Neuronal stem cell (in vitro differentiated cells): ENCODE data around the gene BCR.

Experiments used
- DNase-seq: peaks from one replicate; pipeline ENCODE4 v3.0.0-alpha.2; 2013; ENCODE audit warnings: low spot score
- H2AFZ ChIP-seq: one replicate; pipeline ENCODE4 v1.6.1; 2013; ENCODE audit warnings: mild to moderate bottlenecking, low read length, inconsistent platforms
- H2AK5ac ChIP-seq: 2 replicates; pipeline ENCODE4 v1.6.1; 2013; ENCODE audit warnings: low read depth, mild to moderate bottlenecking, inconsistent platforms, low read length, moderate library complexity, mixed read lengths
- H2BK120ac ChIP-seq: 2 replicates; pipeline ENCODE4 v1.6.1; 2013; ENCODE audit warnings: low read depth, mild to moderate bottlenecking, inconsistent platforms, low read length, moderate library complexity, mixed read lengths
- H2BK12ac ChIP-seq: one replicate; pipeline ENCODE4 v1.6.1; 2013; ENCODE audit warnings: low read length, inconsistent platforms
- H2BK15ac ChIP-seq: 2 replicates; pipeline ENCODE4 v1.6.1; 2013; ENCODE audit warnings: mild to moderate bottlenecking, low read length, inconsistent platforms, mixed read lengths
- H2BK5ac ChIP-seq: one replicate; pipeline ENCODE4 v1.6.1; 2013; ENCODE audit warnings: inconsistent platforms, mild to moderate bottlenecking, low read length, moderate library complexity
- H3K14ac ChIP-seq: one replicate; pipeline ENCODE4 v1.6.1; 2013; ENCODE audit warnings: low read length, inconsistent platforms
- H3K18ac ChIP-seq: 2 replicates; pipeline ENCODE4 v1.6.1; 2013; ENCODE audit warnings: low read length, inconsistent platforms
- H3K23ac ChIP-seq: 2 replicates; pipeline ENCODE4 v1.6.1; 2013; ENCODE audit warnings: low read depth, mild to moderate bottlenecking, mixed read lengths, low read length, inconsistent platforms; ENCODE audit not compliant: poor library complexity
- H3K27ac ChIP-seq: replicated peaks from 3 replicates; pipeline ENCODE4 v1.5.1; 2013; ENCODE audit warnings: low read length, inconsistent platforms
- H3K27me3 ChIP-seq, 3 experiments: 2 replicates each; pipeline ENCODE4 v1.6.1; 2013; ENCODE audit warnings: low read length in 3 of 3, mild to moderate bottlenecking in 2 of 3, inconsistent platforms in 1 of 3, low read depth in 1 of 3, mixed read lengths in 1 of 3, moderate library complexity in 1 of 3; ENCODE audit not compliant: control insufficient read depth in 3 of 3, insufficient read depth in 3 of 3
- H3K36me3 ChIP-seq, 2 donors: replicated peaks in 1 of 2; 2 replicates each; pipeline ENCODE4 v1.6.1; 2013; ENCODE audit warnings: low read length in 2 of 2; ENCODE audit not compliant: control insufficient read depth in 2 of 2, insufficient read depth in 2 of 2
- H3K4ac ChIP-seq: 2 replicates; pipeline ENCODE4 v1.6.1; 2013; ENCODE audit warnings: inconsistent platforms, mild to moderate bottlenecking, low read length, moderate library complexity
- H3K4me1 ChIP-seq, 2 donors: 1 replicate in 1 of 2; 2 replicates in 1 of 2; pipeline ENCODE4 v1.6.1; 2013; ENCODE audit warnings: low read length in 2 of 2, low read depth in 1 of 2; ENCODE audit not compliant: control insufficient read depth in 2 of 2, insufficient read depth in 1 of 2
- H3K4me2 ChIP-seq: one replicate; pipeline ENCODE4 v1.6.1; 2013; ENCODE audit warnings: mild to moderate bottlenecking, low read length, inconsistent platforms; ENCODE audit not compliant: insufficient read depth, poor library complexity, severe bottlenecking
- H3K4me3 ChIP-seq, 2 donors: 2 replicates each; pipeline ENCODE4 v1.5.1; 2013; ENCODE audit warnings: low read length in 2 of 2, mild to moderate bottlenecking in 2 of 2, inconsistent platforms in 1 of 2, moderate library complexity in 1 of 2
- H3K79me1 ChIP-seq: one replicate; pipeline ENCODE4 v1.6.1; 2013; ENCODE audit warnings: low read depth, mild to moderate bottlenecking, inconsistent platforms, low read length, moderate library complexity
- H3K9ac ChIP-seq: one replicate; pipeline ENCODE4 v1.6.1; 2013; ENCODE audit warnings: mild to moderate bottlenecking, low read depth, low read length, inconsistent platforms; ENCODE audit not compliant: poor library complexity
- H3K9me3 ChIP-seq, 2 donors: replicated peaks in 1 of 2; 2 replicates each; pipeline versions ENCODE3 to v1.6.1; 2013; ENCODE audit warnings: low read length in 2 of 2, mild to moderate bottlenecking in 2 of 2, inconsistent platforms in 1 of 2, low read depth in 1 of 2, mixed read lengths in 1 of 2, moderate library complexity in 1 of 2; ENCODE audit not compliant: control insufficient read depth in 2 of 2, insufficient read depth in 1 of 2
- H4K8ac ChIP-seq: one replicate; pipeline ENCODE4 v1.6.1; 2013; ENCODE audit warnings: low read depth, mild to moderate bottlenecking, inconsistent platforms, low read length, moderate library complexity
- H4K91ac ChIP-seq: one replicate; pipeline ENCODE4 v1.6.1; 2013; ENCODE audit warnings: low read length, low read depth, mild to moderate bottlenecking, inconsistent platforms; ENCODE audit not compliant: poor library complexity
- WGBS, 2 donors: extraction: QIAGEN DNeasy Blood & Tissue Kit; methylation state at CpG; one replicate each; pipeline ENCODE4 v1.1.7; 2013; ENCODE audit warnings: missing lambda C conversion rate in 2 of 2, mixed read lengths in 1 of 2; ENCODE audit not compliant: insufficient read length in 2 of 2, insufficient replicate concordance in 1 of 2; ENCODE audit errors: extremely low coverage in 2 of 2; 5-methylcytosine and 5-hydroxymethylcytosine counted together

The BCR gene

DNA sequence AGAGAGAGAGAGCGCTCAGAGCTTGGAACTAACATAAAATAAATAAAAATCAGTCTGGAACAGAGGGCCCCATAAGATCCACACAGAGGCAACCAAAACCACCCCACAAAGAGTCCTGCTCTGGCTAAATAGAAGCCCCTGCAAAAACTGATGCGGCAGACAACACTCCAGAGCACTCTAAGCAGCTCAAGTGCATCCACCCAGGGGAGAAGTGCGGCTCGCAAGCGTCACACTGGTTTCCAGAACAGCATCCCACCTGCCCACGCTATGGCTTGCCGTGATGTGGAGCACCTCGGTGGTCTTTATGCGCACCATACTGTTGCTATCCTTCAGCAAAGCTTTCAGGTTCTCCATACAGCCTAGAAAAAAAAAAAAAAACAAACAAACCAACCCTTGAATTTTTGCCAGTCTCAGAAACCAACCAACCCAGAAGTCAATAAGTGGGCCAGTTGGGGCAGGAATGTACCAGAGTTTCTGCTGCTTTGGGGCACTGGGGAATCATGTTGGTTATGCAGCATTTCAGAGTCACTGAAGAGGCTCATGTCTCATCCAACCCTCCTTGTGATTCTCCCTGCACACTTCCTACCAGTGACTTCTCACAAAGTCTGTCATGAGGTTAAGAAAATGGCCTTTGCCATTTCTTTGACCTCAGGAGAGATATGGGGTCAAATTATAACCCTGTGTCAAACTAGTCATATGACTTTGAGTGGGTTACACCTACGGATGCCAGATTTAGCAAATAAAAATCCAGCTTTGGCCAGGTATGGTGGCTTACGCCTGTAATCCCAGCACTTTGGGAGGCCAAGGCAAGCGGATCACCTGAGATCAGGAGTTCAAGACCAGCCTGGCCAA is 41.5 kb upstream of the BCR start:
- no peak overlapping the region for H2BK15ac ChIP-seq

DNA sequence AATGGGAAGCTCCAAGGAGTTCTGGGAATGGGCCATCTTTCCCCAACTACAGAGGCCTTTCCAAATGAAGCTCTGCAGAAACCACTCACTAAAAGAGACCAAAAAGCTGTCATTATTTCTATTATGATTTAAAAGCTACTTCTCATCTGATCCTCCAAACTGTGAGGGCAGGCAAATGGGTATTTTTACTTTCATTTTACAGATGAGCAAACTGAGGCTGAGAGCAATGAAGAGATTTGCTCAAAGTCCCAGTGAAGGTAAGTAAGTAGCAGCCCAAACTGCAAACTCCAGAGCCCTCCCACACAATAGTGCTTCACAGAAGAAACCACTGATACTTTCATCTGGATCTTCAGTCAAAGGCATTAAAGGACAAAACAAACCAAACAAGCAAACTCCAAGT is 39.9 kb upstream of the BCR start:
- Histone ChIP-seq H2BK5ac (no peak overlapping the region), H3K23ac (no peak overlapping the region), H3K4me3 (no peak overlapping the region), H3K9ac (no peak overlapping the region), H3K4me1 (peaks cover 12 to 24% of the 10 kb centered on the region in 2 donors), H3K4ac (no peak overlapping the region), H2BK12ac (no peak overlapping the region), H3K14ac (no peak overlapping the region), H2AFZ (no peak overlapping the region), H3K9me3 (no peaks in the 10 kb centered on the region), H2BK15ac (no peak overlapping the region), H2AK5ac (no peak overlapping the region), H3K4me2 (no peak overlapping the region), H3K79me1 (no peaks in the 10 kb centered on the region), H3K27me3 (no peaks in the 10 kb centered on the region), H2BK120ac (no peak overlapping the region), H3K18ac (no peak overlapping the region), H3K27ac (no peak overlapping the region), H4K8ac (no peak overlapping the region), H3K36me3 (no peaks in the 10 kb centered on the region), H4K91ac (no peak overlapping the region)
- DNase-seq: no peak

More for the DNA sequence above, 41.5 kb upstream of the BCR start:
- Histone ChIP-seq H3K4me2 (no peak overlapping the region), H2BK5ac (no peak overlapping the region), H3K18ac (no peak overlapping the region), H3K27ac (no peak overlapping the region), H3K4me3 (no peak overlapping the region), H4K91ac (no peak overlapping the region), H2AFZ (no peak overlapping the region), H3K27me3 (no peaks in the 10 kb centered on the region), H3K79me1 (no peaks in the 10 kb centered on the region), H2AK5ac (no peak overlapping the region), H4K8ac (no peak overlapping the region), H3K4ac (no peak overlapping the region), H3K36me3 (no peaks in the 10 kb centered on the region), H3K14ac (no peak overlapping the region), H3K4me1 (peaks cover 9 to 20% of the 10 kb centered on the region in 2 donors), H2BK120ac (no peak overlapping the region), H3K23ac (no peak overlapping the region), H2BK12ac (no peak overlapping the region), H3K9ac (no peak overlapping the region), H3K9me3 (no peaks in the 10 kb centered on the region)
- WGBS, 2 donors: no CpG with 5 or more reads among the region's 12 CpGs
- no peak for DNase-seq

DNA sequence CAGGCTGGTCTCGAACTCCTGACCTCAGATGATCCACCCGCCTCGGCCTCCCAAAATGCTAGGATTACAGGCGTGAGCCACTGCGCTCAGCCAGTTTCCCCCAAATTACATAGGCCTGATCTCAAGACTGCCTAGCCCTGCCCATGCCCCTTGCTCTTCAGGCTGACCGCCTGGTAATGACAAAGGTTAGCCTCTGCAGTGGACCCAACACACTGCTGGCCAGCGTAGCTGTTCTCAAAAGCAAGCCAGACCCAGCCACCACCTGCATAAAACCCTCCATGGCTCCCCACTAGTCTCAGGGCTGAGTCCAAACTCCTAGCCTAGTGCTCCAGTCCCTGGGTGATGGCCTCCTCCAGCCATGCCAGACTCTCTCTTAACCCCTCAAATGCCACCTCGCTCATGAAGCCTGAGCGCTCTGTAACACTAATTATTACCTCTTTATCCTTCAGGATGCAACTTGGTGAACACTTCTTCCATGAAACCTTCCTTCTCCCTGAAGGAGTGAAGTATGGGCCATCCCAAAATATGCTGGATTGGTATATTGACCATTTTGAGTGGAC is 37.7 kb upstream of the BCR start:
- no peak overlapping the region for H2BK120ac ChIP-seq
- no peaks in the 10 kb centered on the region for H3K27me3 ChIP-seq
- no peak overlapping the region for H2BK15ac ChIP-seq
- H3K9ac ChIP-seq: no peak overlapping the region
- no peaks in the 10 kb centered on the region for H3K9me3 ChIP-seq
- peaks cover 20 to 22% of the 10 kb centered on the region in 2 donors for H3K4me1 ChIP-seq
- peak overlapping the region; percentile 85 for H2AK5ac ChIP-seq
- no peak overlapping the region for H3K27ac ChIP-seq
- DNase-seq: no peak
- H3K18ac ChIP-seq: peak overlapping the region; percentile 13
- H4K91ac ChIP-seq: no peak overlapping the region
- H2BK12ac ChIP-seq: no peak overlapping the region
- H3K4me3 ChIP-seq: no peak overlapping the region
- H2AFZ ChIP-seq: peak overlapping the region; percentile 91
- no peak overlapping the region for H3K4ac ChIP-seq
- H3K23ac ChIP-seq: no peak overlapping the region
- no peak overlapping the region for H2BK5ac ChIP-seq
- WGBS, 2 donors: no CpG with 5 or more reads among the region's 9 CpGs
- no peak overlapping the region for H4K8ac ChIP-seq
- H3K4me2 ChIP-seq: no peak overlapping the region
- no peaks in the 10 kb centered on the region for H3K79me1 ChIP-seq
- peaks cover 0 to 8% of the 10 kb centered on the region in 2 donors for H3K36me3 ChIP-seq
- H3K14ac ChIP-seq: no peak overlapping the region

DNA sequence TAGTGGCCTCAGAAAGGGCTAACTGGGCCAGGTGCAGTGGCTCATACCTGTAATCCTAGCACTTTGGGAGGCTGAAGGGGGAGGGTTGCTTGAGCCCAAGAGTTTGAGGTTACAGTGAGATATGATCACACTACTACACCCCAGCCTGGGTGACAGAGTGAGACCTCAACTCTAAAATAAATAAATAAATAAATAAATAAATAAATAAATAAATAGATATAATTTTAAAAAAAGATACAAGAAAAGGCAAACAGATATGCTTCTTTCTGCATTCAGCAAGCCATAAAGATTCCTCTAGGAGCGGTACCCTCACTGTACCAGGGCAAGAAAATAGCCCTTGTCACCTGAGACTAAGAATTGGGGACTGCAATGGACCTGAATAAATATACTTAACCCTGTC is 37.2 kb upstream of the BCR start:
- Histone ChIP-seq H4K91ac (no peak overlapping the region), H3K4ac (no peak overlapping the region), H3K36me3 (peaks cover 0 to 13% of the 10 kb centered on the region in 2 donors), H4K8ac (no peak overlapping the region), H3K9ac (no peak overlapping the region), H3K27ac (no peak overlapping the region), H3K23ac (no peak overlapping the region), H2AK5ac (peak overlapping the region; percentile 85), H2BK15ac (no peak overlapping the region), H3K9me3 (no peaks in the 10 kb centered on the region), H2AFZ (no peak overlapping the region), H3K18ac (no peak overlapping the region), H2BK12ac (no peak overlapping the region), H3K79me1 (no peaks in the 10 kb centered on the region), H2BK5ac (no peak overlapping the region), H3K14ac (no peak overlapping the region), H3K4me2 (no peak overlapping the region), H3K4me3 (no peak overlapping the region), H2BK120ac (no peak overlapping the region), H3K27me3 (no peaks in the 10 kb centered on the region), H3K4me1 (peaks cover 20 to 22% of the 10 kb centered on the region in 2 donors)
- no CpG with 5 or more reads among the region's 1 CpG for WGBS, 2 donors
- DNase-seq: no peak
